Daoy (cell line): Measurements from ENCODE around the gene ADK. TPM values are rescaled to one million over a fixed set of nuclear protein-coding genes. Genes with fewer than 3 reads are reported as not detected.
"Not testable (repeated sequence)": the region's sequence is repeated elsewhere in the genome, so short reads cannot be mapped to it uniquely, and the experiment has no call there.

ENCODE experiments used
- DNase-seq: peaks from one replicate; pipeline ENCODE4 v3.0.0-alpha.2; 2015; ENCODE audit warnings: low read depth
- total RNA-seq: library from RNA; depleted of rRNA; stranded (reverse); fragments of >200 nt; shearing (Covaris generic); gene quantifications from 2 replicates; pipeline ENCODE4 v1.2.3, GENCODE V29; 2014

Gene ADK
- total RNA-seq, 1 experiment from 2014 or later, result 30.7 TPM

DNA sequence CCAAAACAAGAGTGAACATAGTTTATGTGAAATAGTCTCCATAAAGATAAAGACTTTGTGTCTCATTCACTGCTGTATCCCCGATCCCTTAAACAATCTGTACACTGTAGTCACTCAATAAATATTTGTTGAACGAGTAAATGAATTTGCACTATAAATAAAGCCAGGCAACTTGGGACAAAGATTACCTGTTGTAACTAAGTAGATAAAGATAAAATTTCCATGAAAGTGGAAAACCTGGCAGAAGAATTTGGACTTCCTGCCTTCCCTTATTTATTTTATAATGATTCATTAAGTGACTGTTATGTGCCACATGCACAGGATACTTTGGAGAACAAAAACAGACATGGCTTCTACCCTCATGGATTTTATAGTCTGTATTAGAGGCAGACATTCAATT, 397.7 kb downstream of the ADK start:
- DNase-seq, result no peak

DNA sequence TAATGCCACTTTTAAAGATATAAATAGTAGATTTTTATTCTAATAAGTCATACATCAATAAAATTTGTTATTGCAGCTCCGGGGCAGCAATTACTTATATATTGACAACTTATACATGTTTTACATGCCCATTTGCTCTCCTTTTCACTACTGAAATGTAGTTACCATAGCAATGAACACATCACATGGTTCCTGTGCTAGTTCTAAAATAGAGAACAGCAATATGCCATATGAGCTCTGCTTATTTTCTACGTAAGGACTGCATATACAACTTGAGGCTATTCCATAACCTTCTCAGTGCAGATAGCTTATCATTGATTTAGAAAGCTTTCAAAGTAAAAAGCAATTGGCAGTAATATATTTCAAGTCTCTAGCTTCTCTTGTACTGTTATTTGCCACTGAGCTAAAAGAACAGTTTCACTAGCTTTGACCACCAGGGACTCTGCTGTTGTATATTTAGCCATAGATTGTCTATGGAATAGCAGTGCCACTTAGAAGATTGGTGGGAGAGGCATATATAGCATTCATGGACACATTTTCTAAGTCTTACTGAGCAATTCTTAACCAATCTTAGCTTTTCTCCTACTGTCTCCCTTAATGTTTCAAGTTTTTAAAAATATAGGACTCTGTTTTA, 405.2 kb downstream of the ADK start:
- DNase-seq, result no peak

DNA sequence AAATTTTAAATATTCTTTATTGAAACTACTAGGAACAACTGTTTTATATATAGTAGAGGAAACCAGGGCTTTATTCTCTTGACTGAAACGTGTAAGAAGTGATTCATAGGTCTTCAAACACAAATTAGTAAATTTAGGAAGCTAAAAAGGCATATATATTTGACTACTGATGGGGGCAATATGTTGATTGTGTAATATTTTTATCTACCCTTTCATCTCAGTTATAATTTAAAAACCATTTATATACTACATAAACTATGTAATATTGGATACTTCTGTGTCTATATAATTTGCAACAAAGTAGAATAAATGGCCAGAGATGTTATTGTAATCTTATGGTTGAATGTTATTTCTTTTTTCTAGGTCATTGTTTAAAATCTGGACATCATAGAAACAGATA, 406.1 kb downstream of the ADK start:
- DNase-seq, result no peak

DNA sequence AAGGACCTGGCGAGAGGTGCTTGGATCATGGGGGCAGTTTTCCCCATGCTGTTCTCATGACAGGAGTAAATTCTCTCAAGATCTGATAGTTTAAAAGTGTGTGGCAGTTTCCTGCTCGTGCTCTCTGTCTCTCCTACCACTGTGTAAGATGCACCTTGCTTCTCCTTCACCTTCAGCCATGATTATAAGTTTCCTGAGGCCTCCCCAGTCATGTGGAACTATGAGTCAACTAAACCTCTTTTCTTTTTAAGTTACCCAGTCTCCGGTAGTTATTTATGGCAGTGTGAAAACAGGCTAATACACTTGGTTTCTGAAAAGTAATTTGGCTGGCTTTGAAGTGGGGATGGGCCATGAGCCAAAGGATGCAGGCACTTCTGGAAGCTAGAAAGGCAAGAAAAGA, 407.4 kb downstream of the ADK start:
- DNase-seq, result no peak

DNA sequence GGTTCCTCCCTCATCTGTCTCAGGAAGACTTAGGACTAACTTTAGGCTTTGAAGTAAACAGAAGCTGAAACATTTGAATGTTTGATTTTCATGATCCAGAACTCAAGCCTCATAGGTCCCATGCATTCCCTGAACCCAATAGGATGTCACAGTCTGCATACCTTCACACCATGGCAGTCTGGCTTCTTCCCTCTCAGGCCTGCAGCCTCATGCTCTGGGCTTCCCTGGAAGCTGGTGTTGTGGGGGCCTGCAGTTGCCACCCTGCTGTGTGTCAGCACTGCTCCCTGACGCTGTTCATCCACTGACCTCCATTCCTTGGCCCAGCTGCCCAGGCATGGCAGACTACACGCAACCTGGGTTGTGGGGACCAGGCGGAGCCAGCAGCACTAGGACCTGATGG, 407.9 kb downstream of the ADK start:
- no peak for DNase-seq

DNA sequence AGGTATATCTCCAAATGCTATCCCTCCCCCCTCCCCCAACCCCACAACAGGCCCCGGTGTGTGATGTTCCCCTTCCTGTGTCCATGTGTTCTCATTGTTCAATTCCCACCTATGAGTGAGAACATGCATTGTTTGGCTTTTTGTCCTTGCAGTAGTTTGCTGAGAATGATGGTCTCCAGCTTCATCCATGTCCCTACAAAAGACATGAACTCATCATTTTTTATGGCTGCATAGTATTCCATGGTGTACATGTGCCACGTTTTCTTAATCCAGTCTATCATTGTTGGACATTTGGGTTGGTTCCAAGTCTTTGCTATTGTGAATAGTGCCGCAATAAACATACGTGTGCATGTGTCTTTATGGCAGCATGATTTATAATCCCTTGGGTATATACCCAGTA, 417.9 kb downstream of the ADK start:
- not testable (repeated sequence) for DNase-seq

DNA sequence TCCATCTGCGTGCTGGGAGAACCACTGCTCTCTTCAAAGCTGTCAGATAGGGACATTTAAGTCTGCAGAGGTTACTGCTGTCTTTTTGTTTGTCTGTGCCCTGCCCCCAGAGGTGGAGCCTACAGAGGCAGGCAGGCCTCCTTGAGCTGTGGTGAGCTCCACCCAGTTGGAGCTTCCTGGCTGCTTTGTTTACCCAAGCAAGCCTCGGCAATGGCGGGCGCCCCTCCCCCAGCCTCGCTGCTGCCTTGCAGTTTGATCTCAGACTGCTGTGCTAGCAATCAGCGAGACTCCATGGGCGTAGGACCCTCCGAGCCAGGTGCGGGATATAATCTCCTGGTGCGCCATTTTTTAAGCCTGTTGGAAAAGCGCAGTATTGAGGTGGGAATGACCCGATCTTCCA, 422.5 kb downstream of the ADK start:
- not testable (repeated sequence) for DNase-seq

GRCh38 chr10:74575191-74575720, 424.2 kb downstream of the ADK start:
- no peak for DNase-seq

- no peak for DNase-seq
Observed at GRCh38 chr10:74575912-74576311, 424.9 kb downstream of the ADK start.

DNA sequence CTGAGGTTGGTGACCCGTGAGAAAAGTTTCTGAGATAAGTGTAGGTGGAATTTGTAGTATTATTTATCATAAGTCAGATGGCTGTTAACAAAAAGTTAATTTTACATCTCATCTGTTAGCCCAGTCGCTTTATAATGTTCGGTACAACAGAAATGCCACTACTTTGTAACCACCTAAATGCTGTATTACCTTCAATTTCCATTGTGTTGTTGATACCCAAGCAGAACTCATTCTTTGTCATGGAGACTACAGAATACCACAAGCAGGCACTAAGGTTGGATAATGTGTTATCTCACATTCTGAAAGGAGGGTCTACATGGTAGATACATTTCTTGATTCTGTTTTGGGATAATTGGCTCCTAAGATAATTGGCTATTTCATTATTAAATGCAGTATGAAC, 425.6 kb downstream of the ADK start:
- no peak for DNase-seq

- not testable (repeated sequence) for DNase-seq
Observed at GRCh38 chr10:74580438-74580837, 429.4 kb downstream of the ADK start.

- DNase-seq, result no peak
Observed at GRCh38 chr10:74582566-74582965, 431.5 kb downstream of the ADK start.

DNA sequence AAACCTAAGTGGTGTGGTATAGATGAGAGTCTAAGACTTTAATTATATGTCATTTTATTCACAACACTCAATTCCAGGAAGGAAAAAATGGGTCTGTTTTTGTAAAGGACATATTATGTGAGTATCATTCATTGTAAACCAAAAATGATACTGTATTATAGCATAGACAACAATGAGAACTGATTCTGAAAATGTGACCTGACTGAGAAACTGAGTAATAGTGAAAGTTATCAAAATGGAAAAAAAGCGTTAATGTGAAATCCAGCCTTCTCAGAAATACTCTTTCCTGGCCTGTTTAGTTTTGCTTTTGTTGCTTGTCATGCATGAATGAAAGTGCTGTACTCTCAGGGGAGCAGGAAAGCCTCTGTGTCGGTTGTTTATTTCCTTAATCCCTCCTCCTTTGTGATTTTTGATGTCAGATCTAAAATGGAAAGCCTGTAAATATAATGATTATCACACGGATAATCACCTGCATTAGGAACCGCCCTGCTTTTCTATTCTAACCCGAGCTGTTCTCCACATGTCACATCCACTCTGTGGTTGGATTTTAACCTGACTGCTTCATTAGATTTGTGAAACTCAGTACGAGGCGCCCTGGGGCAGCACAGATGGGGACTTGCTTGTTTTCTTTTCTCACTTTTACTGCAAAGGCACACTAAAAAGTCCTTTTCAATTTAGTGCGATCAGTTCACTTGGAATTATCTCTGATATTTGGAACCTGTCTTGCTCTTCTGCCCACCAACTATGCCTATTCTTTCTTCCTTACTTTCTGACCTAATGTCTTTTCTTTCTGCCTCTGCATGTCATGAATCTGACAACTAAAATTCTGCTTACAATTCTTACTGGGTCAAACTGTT, 434.4 kb downstream of the ADK start:
- DNase-seq, result peak; percentile 4

- DNase-seq, result peak; percentile 24
Observed at GRCh38 chr10:74586088-74586585, 435.1 kb downstream of the ADK start.

- no peak for DNase-seq
Observed at GRCh38 chr10:74587109-74587854, 436.3 kb downstream of the ADK start.

DNA sequence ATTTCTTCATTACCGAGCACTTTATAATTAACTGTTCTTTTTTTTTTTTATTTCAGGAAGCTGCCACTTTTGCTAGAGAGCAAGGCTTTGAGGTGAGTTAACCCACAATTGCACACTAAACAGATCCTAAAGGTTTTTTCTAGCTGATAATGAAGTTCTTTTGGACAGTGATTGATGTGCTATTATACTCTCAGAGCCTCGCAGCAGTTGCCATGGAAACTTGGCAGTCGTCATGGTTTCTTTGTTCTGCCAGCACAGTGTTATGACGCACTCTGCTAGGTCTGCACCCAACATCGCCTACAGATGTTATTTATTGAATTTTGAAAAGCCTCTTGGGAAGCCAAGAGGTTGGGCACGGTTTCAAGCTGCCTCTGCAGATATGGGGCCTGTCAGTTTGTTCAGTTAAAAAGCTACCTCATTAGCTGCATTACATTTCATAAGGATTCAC, 438.2 kb downstream of the ADK start:
- DNase-seq, result peak; percentile 87

GRCh38 chr10:74589851-74590250, 438.8 kb downstream of the ADK start:
- DNase-seq, result no peak

GRCh38 chr10:74593470-74593869, 442.4 kb downstream of the ADK start:
- DNase-seq, result no peak

- DNase-seq, result no peak
Observed at GRCh38 chr10:74596713-74597112, 445.7 kb downstream of the ADK start.

GRCh38 chr10:74598891-74599566, 448.0 kb downstream of the ADK start:
- no peak for DNase-seq

GRCh38 chr10:74599672-74600071, 448.7 kb downstream of the ADK start:
- no peak for DNase-seq

- no peak for DNase-seq
Observed at GRCh38 chr10:74600170-74600569, 449.1 kb downstream of the ADK start.
